SK-N-SH (cell line): ENCODE results near the gene RBM25.

Source experiments
- CHD2 ChIP-seq: fragments of 150-350 bp; IDR thresholded peaks from 2 replicates; pipeline ENCODE4 v1.6.1; 2018; ENCODE audit warnings: low read length; ENCODE audit not compliant: partially characterized antibody
- EP300 ChIP-seq, 2 experiments: IDR thresholded peaks; 2 replicates each; pipeline versions ENCODE4 v1.4.0 to v1.6.1; 2012; ENCODE audit warnings: borderline replicate concordance in 1 of 2, low read depth in 1 of 2, low read length in 1 of 2
- GABPA ChIP-seq: IDR thresholded peaks from 2 replicates; pipeline ENCODE4 v1.4.0; 2012; ENCODE audit warnings: low read depth, mild to moderate bottlenecking
- NFIC ChIP-seq: IDR thresholded peaks from 2 replicates; pipeline ENCODE4 v1.4.0; 2012; ENCODE audit warnings: borderline replicate concordance
- POLR2AphosphoS5 ChIP-seq: IDR thresholded peaks from 2 replicates; pipeline ENCODE4 v1.6.1; 2012; ENCODE audit warnings: low read depth, low read length
- RAD21 ChIP-seq: IDR thresholded peaks from 2 replicates; pipeline ENCODE4 v1.6.1; 2012; ENCODE audit warnings: mild to moderate bottlenecking, low read length
- TAF1 ChIP-seq: IDR thresholded peaks from 2 replicates; pipeline ENCODE4 v1.6.1; 2012; ENCODE audit warnings: low read depth, mild to moderate bottlenecking, low read length, moderate library complexity, borderline replicate concordance
- TCF12 ChIP-seq: IDR thresholded peaks from 2 replicates; pipeline ENCODE4 v1.4.0; 2012
- YY1 ChIP-seq: IDR thresholded peaks from 2 replicates; pipeline ENCODE4 v1.4.0; 2012; ENCODE audit warnings: low read depth, mild to moderate bottlenecking
- TF ChIP-seq, protein P1 (sequence below): fragments of 200-600 bp; sonication (generic); IDR thresholded peaks from 2 replicates; pipeline ENCODE4 v1.6.1; 2017; ENCODE audit warnings: antibody characterized with exemption, mild to moderate bottlenecking, moderate library complexity
- TF ChIP-seq, protein P2 (sequence below): IDR thresholded peaks from 2 replicates; pipeline ENCODE4 v1.4.0; 2012; ENCODE audit warnings: low read depth, borderline replicate concordance
- TF ChIP-seq, protein P3 (sequence below): IDR thresholded peaks from 2 replicates; pipeline ENCODE4 v1.4.0; 2012; ENCODE audit warnings: low read depth

GRCh38 chr14:73143003-73143402 is 84.7 kb downstream of the RBM25 start:
- TF ChIP-seq CHD2 (no peak), GABPA (no peak), POLR2AphosphoS5 (no peak), NFIC (no peak), RAD21 (no peak), EP300 (IDR thresholded peaks at IDR 0.05; ENCODE audit: borderline replicate concordance in 1 of 2, low read depth in 1 of 2, low read length in 1 of 2) (no peak), YY1 (no peak), TCF12 (no peak), TAF1 (no peak)
- TF ChIP-seq, protein P1, sequence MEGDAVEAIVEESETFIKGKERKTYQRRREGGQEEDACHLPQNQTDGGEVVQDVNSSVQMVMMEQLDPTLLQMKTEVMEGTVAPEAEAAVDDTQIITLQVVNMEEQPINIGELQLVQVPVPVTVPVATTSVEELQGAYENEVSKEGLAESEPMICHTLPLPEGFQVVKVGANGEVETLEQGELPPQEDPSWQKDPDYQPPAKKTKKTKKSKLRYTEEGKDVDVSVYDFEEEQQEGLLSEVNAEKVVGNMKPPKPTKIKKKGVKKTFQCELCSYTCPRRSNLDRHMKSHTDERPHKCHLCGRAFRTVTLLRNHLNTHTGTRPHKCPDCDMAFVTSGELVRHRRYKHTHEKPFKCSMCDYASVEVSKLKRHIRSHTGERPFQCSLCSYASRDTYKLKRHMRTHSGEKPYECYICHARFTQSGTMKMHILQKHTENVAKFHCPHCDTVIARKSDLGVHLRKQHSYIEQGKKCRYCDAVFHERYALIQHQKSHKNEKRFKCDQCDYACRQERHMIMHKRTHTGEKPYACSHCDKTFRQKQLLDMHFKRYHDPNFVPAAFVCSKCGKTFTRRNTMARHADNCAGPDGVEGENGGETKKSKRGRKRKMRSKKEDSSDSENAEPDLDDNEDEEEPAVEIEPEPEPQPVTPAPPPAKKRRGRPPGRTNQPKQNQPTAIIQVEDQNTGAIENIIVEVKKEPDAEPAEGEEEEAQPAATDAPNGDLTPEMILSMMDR = no peak
- TF ChIP-seq, protein P2, sequence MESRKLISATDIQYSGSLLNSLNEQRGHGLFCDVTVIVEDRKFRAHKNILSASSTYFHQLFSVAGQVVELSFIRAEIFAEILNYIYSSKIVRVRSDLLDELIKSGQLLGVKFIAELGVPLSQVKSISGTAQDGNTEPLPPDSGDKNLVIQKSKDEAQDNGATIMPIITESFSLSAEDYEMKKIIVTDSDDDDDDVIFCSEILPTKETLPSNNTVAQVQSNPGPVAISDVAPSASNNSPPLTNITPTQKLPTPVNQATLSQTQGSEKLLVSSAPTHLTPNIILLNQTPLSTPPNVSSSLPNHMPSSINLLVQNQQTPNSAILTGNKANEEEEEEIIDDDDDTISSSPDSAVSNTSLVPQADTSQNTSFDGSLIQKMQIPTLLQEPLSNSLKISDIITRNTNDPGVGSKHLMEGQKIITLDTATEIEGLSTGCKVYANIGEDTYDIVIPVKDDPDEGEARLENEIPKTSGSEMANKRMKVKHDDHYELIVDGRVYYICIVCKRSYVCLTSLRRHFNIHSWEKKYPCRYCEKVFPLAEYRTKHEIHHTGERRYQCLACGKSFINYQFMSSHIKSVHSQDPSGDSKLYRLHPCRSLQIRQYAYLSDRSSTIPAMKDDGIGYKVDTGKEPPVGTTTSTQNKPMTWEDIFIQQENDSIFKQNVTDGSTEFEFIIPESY = no peak
- TF ChIP-seq, protein P3, sequence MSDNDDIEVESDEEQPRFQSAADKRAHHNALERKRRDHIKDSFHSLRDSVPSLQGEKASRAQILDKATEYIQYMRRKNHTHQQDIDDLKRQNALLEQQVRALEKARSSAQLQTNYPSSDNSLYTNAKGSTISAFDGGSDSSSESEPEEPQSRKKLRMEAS = no peak
